Endodermal cell (in vitro differentiated cells): Measurements from ENCODE around the gene TMX1. TPM values are rescaled to one million over a fixed set of nuclear protein-coding genes. Genes with fewer than 3 reads are reported as not detected.

ENCODE experiments used
- DNase-seq: peaks from one replicate; pipeline ENCODE4 v3.0.0-alpha.2; 2017
- H3K27ac ChIP-seq: 2 replicates; pipeline ENCODE4 v1.5.1; 2013; ENCODE audit warnings: mild to moderate bottlenecking, low read depth, low read length, moderate library complexity
- H3K27me3 ChIP-seq: 2 replicates; pipeline ENCODE4 v1.6.1; 2013; ENCODE audit warnings: mild to moderate bottlenecking, low read length, moderate library complexity; ENCODE audit not compliant: insufficient read depth, control insufficient read depth, poor library complexity, severe bottlenecking
- H3K36me3 ChIP-seq: 2 replicates; pipeline ENCODE4 v1.7.0; 2013; ENCODE audit warnings: mild to moderate bottlenecking, low read length, moderate library complexity; ENCODE audit not compliant: control insufficient read depth, insufficient read depth
- H3K4me1 ChIP-seq: one replicate; pipeline ENCODE4 v1.7.0; 2013; ENCODE audit warnings: low read length; ENCODE audit not compliant: control insufficient read depth, insufficient read depth
- H3K4me3 ChIP-seq: 2 replicates; pipeline ENCODE4 v1.5.1; 2013; ENCODE audit warnings: mild to moderate bottlenecking, low read length, moderate library complexity
- H3K9ac ChIP-seq: 2 replicates; pipeline ENCODE4 v1.6.1; 2013; ENCODE audit warnings: mild to moderate bottlenecking, low read length, moderate library complexity; ENCODE audit not compliant: poor library complexity, severe bottlenecking; ENCODE audit errors: extremely low read depth
- H3K9me3 ChIP-seq: 2 replicates; pipeline ENCODE4 v1.6.1; 2013; ENCODE audit warnings: mild to moderate bottlenecking, low read length, moderate library complexity; ENCODE audit not compliant: control insufficient read depth
- H3K27ac Mint-ChIP-seq: 2 replicates; pipeline ENCODE4 v1.8.0; 2020; ENCODE audit warnings: mixed read lengths
- H3K27me3 Mint-ChIP-seq: 2 replicates; pipeline ENCODE4 v1.8.0; 2021; ENCODE audit warnings: mild to moderate bottlenecking, mixed read lengths; ENCODE audit not compliant: insufficient read depth
- H3K36me3 Mint-ChIP-seq: 2 replicates; pipeline ENCODE4 v1.8.0; 2020; ENCODE audit warnings: low read depth, mixed read lengths
- H3K4me1 Mint-ChIP-seq: 2 replicates; pipeline ENCODE4 v1.8.0; 2020; ENCODE audit warnings: mixed read lengths
- H3K4me3 Mint-ChIP-seq: 2 replicates; pipeline ENCODE4 v1.8.0; 2020; ENCODE audit warnings: mild to moderate bottlenecking, moderate library complexity, mixed read lengths
- H3K9me3 Mint-ChIP-seq: 2 replicates; pipeline ENCODE4 v1.8.0; 2020; ENCODE audit warnings: mild to moderate bottlenecking, mixed read lengths
- CTCF ChIP-seq: fragments of 200-600 bp; sonication (generic); conservative IDR thresholded peaks from 2 replicates; pipeline ENCODE4 v1.5.0; 2021; ENCODE audit warnings: antibody characterized with exemption, mild to moderate bottlenecking
- WGBS, 2 experiments: methylation state at CpG; one replicate each; pipeline versions ENCODE4 v1.1.5 to v1.1.7; 2013; ENCODE audit warnings: missing lambda C conversion rate in 2 of 2, mixed read lengths in 1 of 2; ENCODE audit not compliant: insufficient coverage in 1 of 2, insufficient read length in 1 of 2; 5-methylcytosine and 5-hydroxymethylcytosine counted together
- total RNA-seq, 2 donors: library from RNA; stranded (reverse); fragmentation: NEBNext Ultra II Directional in 1 of 2; extraction: Animal tissue kit (Norgen Biotek cat#: 25700) in 1 of 2; gene quantifications; 2 replicates in 1 of 2; 3 replicates in 1 of 2; pipeline ENCODE4 v1.2.1, GENCODE V29; 2021

The TMX1 gene
- total RNA-seq, 2 donors from 2014 or later, result 28.8 to 36.1 TPM

- no peaks in the 10 kb centered on the region for H3K36me3 ChIP-seq
- H3K9ac ChIP-seq, result no peak overlapping the region
- H3K4me1 Mint-ChIP-seq, result no peaks in the 10 kb centered on the region
- H3K27me3 Mint-ChIP-seq, result no peaks in the 10 kb centered on the region
- no peak overlapping the region for H3K27ac ChIP-seq
- H3K4me3 Mint-ChIP-seq, result no peak overlapping the region
- H3K9me3 Mint-ChIP-seq, result no peaks in the 10 kb centered on the region
- H3K27me3 ChIP-seq, result no peaks in the 10 kb centered on the region
- H3K27ac Mint-ChIP-seq, result no peak overlapping the region
- no peaks in the 10 kb centered on the region for H3K36me3 Mint-ChIP-seq
- no peak for TF ChIP-seq CTCF
- WGBS, 2 experiments, result 89 to 90% methylated on average over 6 of the region's 6 CpGs
- no peak for DNase-seq
- no peak overlapping the region for H3K4me3 ChIP-seq
- no peaks in the 10 kb centered on the region for H3K4me1 ChIP-seq
- no peaks in the 10 kb centered on the region for H3K9me3 ChIP-seq
These were observed 55.7 kb downstream of the TMX1 start for GRCh38 chr14:51295646-51296263.

- Mint-ChIP-seq H3K4me3 (no peak overlapping the region), H3K27me3 (no peaks in the 10 kb centered on the region), H3K4me1 (no peaks in the 10 kb centered on the region), H3K9me3 (no peaks in the 10 kb centered on the region), H3K27ac (no peak overlapping the region), H3K36me3 (no peaks in the 10 kb centered on the region)
- H3K4me1 ChIP-seq, result no peaks in the 10 kb centered on the region
- WGBS, 2 experiments, result 100% methylated on average over 1 to 3 of the region's 3 CpGs
- no peak for DNase-seq
- H3K9me3 ChIP-seq, result no peaks in the 10 kb centered on the region
- no peak overlapping the region for H3K9ac ChIP-seq
- no peak overlapping the region for H3K27ac ChIP-seq
- no peak for TF ChIP-seq CTCF
- no peak overlapping the region for H3K4me3 ChIP-seq
- H3K36me3 ChIP-seq, result no peaks in the 10 kb centered on the region
- H3K27me3 ChIP-seq, result no peaks in the 10 kb centered on the region
These were observed 57.0 kb downstream of the TMX1 start for GRCh38 chr14:51297066-51297465.

GRCh38 chr14:51298895-51299294 lies 58.8 kb downstream of the TMX1 start:
- no peaks in the 10 kb centered on the region for H3K9me3 ChIP-seq
- H3K27me3 ChIP-seq, result no peaks in the 10 kb centered on the region
- DNase-seq, result no peak
- no peaks in the 10 kb centered on the region for H3K27me3 Mint-ChIP-seq
- 88 to 94% methylated on average over 1 of the region's 1 CpG for WGBS, 2 experiments
- H3K4me1 ChIP-seq, result no peaks in the 10 kb centered on the region
- no peaks in the 10 kb centered on the region for H3K4me1 Mint-ChIP-seq
- no peak overlapping the region for H3K4me3 Mint-ChIP-seq
- H3K27ac ChIP-seq, result no peak overlapping the region
- H3K36me3 ChIP-seq, result no peaks in the 10 kb centered on the region
- H3K27ac Mint-ChIP-seq, result no peak overlapping the region
- no peak overlapping the region for H3K4me3 ChIP-seq
- no peak overlapping the region for H3K9ac ChIP-seq
- TF ChIP-seq CTCF, result no peak
- H3K36me3 Mint-ChIP-seq, result no peaks in the 10 kb centered on the region
- H3K9me3 Mint-ChIP-seq, result no peaks in the 10 kb centered on the region
